SK-N-SH treated with all-trans-retinoic acid at 6 μM for 48 hours (cell line): Measurements from ENCODE around the gene PRKAG2.

ENCODE experiments used
- ATAC-seq: fragments of 200-7000 bp; cut with Tn5 transposase; 3 replicates; pipeline ENCODE4 v1.9.1; 2020; ENCODE audit warnings: mild to moderate bottlenecking, moderate library complexity
- ARNTL ChIP-seq: fragments of 450-650 bp; formaldehyde crosslinking; IDR thresholded peaks from 2 replicates; pipeline ENCODE4 v1.5.0; 2020; ENCODE audit warnings: low read depth, mild to moderate bottlenecking, moderate library complexity, borderline replicate concordance
- BACH2 ChIP-seq: fragments of 250-450 bp; sonication (Bioruptor Pico); IDR thresholded peaks from 2 replicates; pipeline ENCODE4 v1.9.0; 2021; ENCODE audit warnings: mild to moderate bottlenecking, borderline replicate concordance
- CSDC2 ChIP-seq: fragments of 250-450 bp; sonication (Bioruptor Pico); IDR thresholded peaks from 2 replicates; pipeline ENCODE4 v1.5.0; 2020; ENCODE audit warnings: mild to moderate bottlenecking, moderate library complexity
- CSRNP3 ChIP-seq: fragments of 250-450 bp; sonication (Bioruptor Pico); IDR thresholded peaks from 2 replicates; pipeline ENCODE4 v1.5.1; 2021; ENCODE audit warnings: mild to moderate bottlenecking, moderate library complexity
- ESRRG ChIP-seq: fragments of 250-450 bp; sonication (Bioruptor Pico); IDR thresholded peaks from 2 replicates; pipeline ENCODE4 v1.6.1; 2021; ENCODE audit warnings: mild to moderate bottlenecking
- GLIS3 ChIP-seq: fragments of 250-450 bp; sonication (Bioruptor Pico); IDR thresholded peaks from 2 replicates; pipeline ENCODE4 v1.5.0; 2020; ENCODE audit warnings: mild to moderate bottlenecking, moderate library complexity
- ISL1 ChIP-seq: fragments of 250-450 bp; sonication (Bioruptor Pico); IDR thresholded peaks from 2 replicates; pipeline ENCODE4 v2.1.2; 2022; ENCODE audit warnings: mild to moderate bottlenecking, moderate library complexity
- OSR1 ChIP-seq: fragments of 250-450 bp; sonication (Bioruptor Pico); IDR thresholded peaks from 2 replicates; pipeline ENCODE4 v1.8.0; 2022; ENCODE audit warnings: moderate library complexity, mild to moderate bottlenecking, inconsistent platforms
- PPARA ChIP-seq: fragments of 250-450 bp; sonication (Bioruptor Pico); IDR thresholded peaks from 2 replicates; pipeline ENCODE4 v1.5.0; 2020; ENCODE audit warnings: mild to moderate bottlenecking, borderline replicate concordance
- RARB ChIP-seq: fragments of 250-450 bp; sonication (Bioruptor Pico); IDR thresholded peaks from 2 replicates; pipeline ENCODE4 v1.8.0; 2021; ENCODE audit warnings: mild to moderate bottlenecking, moderate library complexity
- TCF4 ChIP-seq: fragments of 250-450 bp; sonication (Bioruptor Pico); IDR thresholded peaks from 2 replicates; pipeline ENCODE4 v1.8.0; 2021; ENCODE audit warnings: mild to moderate bottlenecking, moderate library complexity, borderline replicate concordance
- TOX ChIP-seq: fragments of 250-450 bp; sonication (Bioruptor Pico); IDR thresholded peaks from 2 replicates; pipeline ENCODE4 v1.8.0; 2021; ENCODE audit warnings: mild to moderate bottlenecking, moderate library complexity, borderline replicate concordance
- TSHZ2 ChIP-seq: fragments of 250-450 bp; sonication (Bioruptor Pico); IDR thresholded peaks from 2 replicates; pipeline ENCODE4 v1.5.0; 2020; ENCODE audit warnings: mild to moderate bottlenecking, moderate library complexity
- ZFP3 ChIP-seq: fragments of 250-450 bp; sonication (Bioruptor Pico); IDR thresholded peaks from 2 replicates; pipeline ENCODE4 v1.5.0; 2020; ENCODE audit warnings: mild to moderate bottlenecking, moderate library complexity
- ZFP30 ChIP-seq: fragments of 450-650 bp; formaldehyde crosslinking; IDR thresholded peaks from 2 replicates; pipeline ENCODE4 v1.5.0; 2022; ENCODE audit warnings: mild to moderate bottlenecking, moderate library complexity
- ZNF565 ChIP-seq: fragments of 450-650 bp; formaldehyde crosslinking; conservative IDR thresholded peaks from 2 replicates; pipeline ENCODE4 v1.5.0; 2020; ENCODE audit warnings: low read depth, mild to moderate bottlenecking, moderate library complexity
- ZNF70 ChIP-seq: fragments of 450-650 bp; formaldehyde crosslinking; IDR thresholded peaks from 2 replicates; pipeline ENCODE4 v1.5.0; 2020; ENCODE audit warnings: mild to moderate bottlenecking, moderate library complexity
- ZNF8 ChIP-seq: fragments of 450-650 bp; formaldehyde crosslinking; IDR thresholded peaks from 2 replicates; pipeline ENCODE4 v1.5.0; 2020; ENCODE audit warnings: mild to moderate bottlenecking, moderate library complexity
- TF ChIP-seq, protein P1 (sequence below): fragments of 250-450 bp; sonication (Bioruptor Pico); IDR thresholded peaks from 2 replicates; pipeline ENCODE4 v1.8.0; 2021; ENCODE audit warnings: low read depth, mild to moderate bottlenecking, moderate library complexity, borderline replicate concordance
- TF ChIP-seq, protein P2 (sequence below): fragments of 250-450 bp; sonication (Bioruptor Pico); IDR thresholded peaks from 2 replicates; pipeline ENCODE4 v1.8.0; 2020; ENCODE audit warnings: mild to moderate bottlenecking, moderate library complexity, borderline replicate concordance
- TF ChIP-seq, protein P3 (sequence below): fragments of 250-450 bp; sonication (Bioruptor Pico); IDR thresholded peaks from 2 replicates; pipeline ENCODE4 v1.5.1; 2020; ENCODE audit warnings: low read depth, mild to moderate bottlenecking, moderate library complexity

Gene PRKAG2

DNA sequence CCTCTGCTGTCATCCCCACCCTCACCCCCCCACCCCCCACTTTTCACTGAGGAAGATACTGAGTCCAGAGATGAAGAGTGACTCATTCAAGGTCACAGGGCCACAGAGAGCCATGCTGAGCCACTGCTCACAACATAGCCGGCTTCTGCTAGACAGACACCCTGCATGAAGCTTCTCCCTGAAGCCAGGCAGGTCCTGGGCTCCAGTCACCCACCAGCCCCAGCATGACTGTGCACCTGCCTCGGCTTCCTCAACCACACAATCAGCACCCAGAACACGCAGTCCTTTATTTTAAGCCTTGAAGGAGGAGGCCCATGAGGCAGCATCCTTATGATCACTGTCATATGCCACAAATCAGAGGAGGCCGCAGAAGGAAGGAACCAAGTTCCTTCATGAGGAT lies 19.2 kb upstream of the PRKAG2 start:
- no peak for TF ChIP-seq OSR1 (CRISPR knock-in tag)
- TF ChIP-seq ZNF8, result no peak
- TF ChIP-seq TSHZ2 (CRISPR knock-in tag), result no peak
- TF ChIP-seq, protein P1, sequence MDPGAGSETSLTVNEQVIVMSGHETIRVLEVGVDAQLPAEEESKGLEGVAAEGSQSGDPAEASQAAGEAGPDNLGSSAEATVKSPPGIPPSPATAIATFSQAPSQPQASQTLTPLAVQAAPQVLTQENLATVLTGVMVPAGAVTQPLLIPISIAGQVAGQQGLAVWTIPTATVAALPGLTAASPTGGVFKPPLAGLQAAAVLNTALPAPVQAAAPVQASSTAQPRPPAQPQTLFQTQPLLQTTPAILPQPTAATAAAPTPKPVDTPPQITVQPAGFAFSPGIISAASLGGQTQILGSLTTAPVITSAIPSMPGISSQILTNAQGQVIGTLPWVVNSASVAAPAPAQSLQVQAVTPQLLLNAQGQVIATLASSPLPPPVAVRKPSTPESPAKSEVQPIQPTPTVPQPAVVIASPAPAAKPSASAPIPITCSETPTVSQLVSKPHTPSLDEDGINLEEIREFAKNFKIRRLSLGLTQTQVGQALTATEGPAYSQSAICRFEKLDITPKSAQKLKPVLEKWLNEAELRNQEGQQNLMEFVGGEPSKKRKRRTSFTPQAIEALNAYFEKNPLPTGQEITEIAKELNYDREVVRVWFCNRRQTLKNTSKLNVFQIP (CRISPR knock-in tag), result no peak
- TF ChIP-seq ZNF565 (CRISPR knock-in tag), result no peak
- TF ChIP-seq ARNTL (CRISPR knock-in tag), result no peak
- ATAC-seq, result no peak

DNA sequence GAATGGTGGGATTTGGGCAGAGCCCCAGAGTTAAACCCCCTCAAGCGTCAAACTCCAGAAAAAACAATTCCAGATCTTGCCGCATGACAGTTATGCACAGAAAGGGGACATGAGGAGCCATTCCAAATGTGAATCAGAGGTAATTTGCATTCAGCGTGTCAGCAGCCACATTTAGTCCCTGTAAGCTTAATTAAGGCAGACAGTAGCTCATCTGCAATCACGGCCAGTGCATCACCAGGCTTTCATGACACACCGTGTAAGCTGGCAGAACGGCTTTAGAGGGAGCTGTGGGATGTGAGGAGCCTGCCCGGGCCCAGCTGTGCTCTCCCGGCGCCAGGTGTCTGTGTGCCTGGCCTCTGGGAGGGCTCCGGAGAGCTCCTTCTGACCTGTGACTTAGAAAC lies 18.7 kb upstream of the PRKAG2 start:
- ATAC-seq, result no peak
- no peak for TF ChIP-seq ZFP30 (CRISPR knock-in tag)
- no peak for TF ChIP-seq ZFP3 (CRISPR knock-in tag)
- TF ChIP-seq, protein P2, sequence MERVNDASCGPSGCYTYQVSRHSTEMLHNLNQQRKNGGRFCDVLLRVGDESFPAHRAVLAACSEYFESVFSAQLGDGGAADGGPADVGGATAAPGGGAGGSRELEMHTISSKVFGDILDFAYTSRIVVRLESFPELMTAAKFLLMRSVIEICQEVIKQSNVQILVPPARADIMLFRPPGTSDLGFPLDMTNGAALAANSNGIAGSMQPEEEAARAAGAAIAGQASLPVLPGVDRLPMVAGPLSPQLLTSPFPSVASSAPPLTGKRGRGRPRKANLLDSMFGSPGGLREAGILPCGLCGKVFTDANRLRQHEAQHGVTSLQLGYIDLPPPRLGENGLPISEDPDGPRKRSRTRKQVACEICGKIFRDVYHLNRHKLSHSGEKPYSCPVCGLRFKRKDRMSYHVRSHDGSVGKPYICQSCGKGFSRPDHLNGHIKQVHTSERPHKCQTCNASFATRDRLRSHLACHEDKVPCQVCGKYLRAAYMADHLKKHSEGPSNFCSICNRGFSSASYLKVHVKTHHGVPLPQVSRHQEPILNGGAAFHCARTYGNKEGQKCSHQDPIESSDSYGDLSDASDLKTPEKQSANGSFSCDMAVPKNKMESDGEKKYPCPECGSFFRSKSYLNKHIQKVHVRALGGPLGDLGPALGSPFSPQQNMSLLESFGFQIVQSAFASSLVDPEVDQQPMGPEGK, result no peak
- no peak for TF ChIP-seq TSHZ2 (CRISPR knock-in tag)
- TF ChIP-seq CSDC2 (CRISPR knock-in tag), result no peak
- TF ChIP-seq, protein P3, sequence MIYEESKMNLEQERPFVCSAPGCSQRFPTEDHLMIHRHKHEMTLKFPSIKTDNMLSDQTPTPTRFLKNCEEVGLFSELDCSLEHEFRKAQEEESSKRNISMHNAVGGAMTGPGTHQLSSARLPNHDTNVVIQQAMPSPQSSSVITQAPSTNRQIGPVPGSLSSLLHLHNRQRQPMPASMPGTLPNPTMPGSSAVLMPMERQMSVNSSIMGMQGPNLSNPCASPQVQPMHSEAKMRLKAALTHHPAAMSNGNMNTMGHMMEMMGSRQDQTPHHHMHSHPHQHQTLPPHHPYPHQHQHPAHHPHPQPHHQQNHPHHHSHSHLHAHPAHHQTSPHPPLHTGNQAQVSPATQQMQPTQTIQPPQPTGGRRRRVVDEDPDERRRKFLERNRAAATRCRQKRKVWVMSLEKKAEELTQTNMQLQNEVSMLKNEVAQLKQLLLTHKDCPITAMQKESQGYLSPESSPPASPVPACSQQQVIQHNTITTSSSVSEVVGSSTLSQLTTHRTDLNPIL (CRISPR knock-in tag), result no peak
- TF ChIP-seq GLIS3 (CRISPR knock-in tag), result no peak
- TF ChIP-seq PPARA (CRISPR knock-in tag), result no peak
- no peak for TF ChIP-seq BACH2
- TF ChIP-seq ZNF70 (CRISPR knock-in tag), result no peak
- TF ChIP-seq TOX, result no peak
- TF ChIP-seq TCF4 (CRISPR knock-in tag), result no peak
- TF ChIP-seq ISL1 (CRISPR knock-in tag), result no peak
- TF ChIP-seq, protein P1 (CRISPR knock-in tag), result no peak
- no peak for TF ChIP-seq ARNTL (CRISPR knock-in tag)
- no peak for TF ChIP-seq ESRRG (CRISPR knock-in tag)
- no peak for TF ChIP-seq ZNF8
- TF ChIP-seq CSRNP3 (CRISPR knock-in tag), result no peak
- no peak for TF ChIP-seq ZNF565 (CRISPR knock-in tag)
- TF ChIP-seq RARB (CRISPR knock-in tag), result no peak
